HG03159 (cell line): ENCODE data around the gene SCAPER.
"Not testable (repeated sequence)": the region's sequence is repeated elsewhere in the genome, so short reads cannot be mapped to it uniquely, and the experiment has no call there.

Experiments used
- ATAC-seq: cut with Tn5 transposase; IDR thresholded peaks from one replicate; pipeline ENCODE4 v1.9.1; 2021; ENCODE audit warnings: mild to moderate bottlenecking, moderate library complexity; ENCODE audit not compliant: unreplicated experiment

The SCAPER gene

GRCh38 chr15:76299786-76300185 is 605.4 kb downstream of the SCAPER start:
- ATAC-seq: no peak

GRCh38 chr15:76298986-76299385 is 606.2 kb downstream of the SCAPER start:
- ATAC-seq: no peak

GRCh38 chr15:76297951-76298350 is 607.2 kb downstream of the SCAPER start:
- not testable (repeated sequence) for ATAC-seq
